ENCODE data around the gene PRR23E.

The PRR23E gene

GRCh38 chr3:127192576-127193232, at the start of gene PRR23E:
Gene PRR23E, plus strand, starts transcription at chr3:127193131. Its CDS starts 3,555 bp downstream, at chr3:127196686.
- Mint-ChIP-seq H3K4me3 (no peak within 1 kb of the TSS), H3K9me3 (peaks cover 16% of the 10 kb centered on the region), H3K4me1 (ENCODE audit: low read depth) (no peaks in the 10 kb centered on the region), H3K36me3 (ENCODE audit: low read depth) (no peaks in the 10 kb centered on the region), H3K27ac (no peak within 1 kb of the TSS), H3K27me3 (peaks cover 21% of the 10 kb centered on the region)
- intact Hi-C loops (cut with micrococcal nuclease), result no loop called here

GRCh38 chr3:127143172-127143571, 49.8 kb upstream of the PRR23E start:
- intact Hi-C loops (cut with micrococcal nuclease), result no loop called here
- Mint-ChIP-seq H3K4me3 (no peak overlapping the region), H3K27ac (no peak overlapping the region), H3K27me3 (peaks cover 5% of the 10 kb centered on the region), H3K4me1 (ENCODE audit: low read depth) (no peaks in the 10 kb centered on the region), H3K36me3 (ENCODE audit: low read depth) (no peaks in the 10 kb centered on the region), H3K9me3 (peaks cover 8% of the 10 kb centered on the region)

GRCh38 chr3:127144631-127145030, 48.3 kb upstream of the PRR23E start:
- Mint-ChIP-seq H3K4me1 (ENCODE audit: low read depth) (no peaks in the 10 kb centered on the region), H3K36me3 (ENCODE audit: low read depth) (no peaks in the 10 kb centered on the region), H3K4me3 (no peak overlapping the region), H3K9me3 (peaks cover 8% of the 10 kb centered on the region), H3K27ac (no peak overlapping the region), H3K27me3 (peaks cover 7% of the 10 kb centered on the region)
- intact Hi-C loops (cut with micrococcal nuclease), result no loop called here

GRCh38 chr3:127145266-127145665, 47.7 kb upstream of the PRR23E start:
- no peak overlapping the region for H3K4me3 Mint-ChIP-seq
- H3K27ac Mint-ChIP-seq, result no peak overlapping the region
- peaks cover 7% of the 10 kb centered on the region for H3K27me3 Mint-ChIP-seq
- H3K4me1 Mint-ChIP-seq (ENCODE audit: low read depth), result no peaks in the 10 kb centered on the region
- peaks cover 8% of the 10 kb centered on the region for H3K9me3 Mint-ChIP-seq
- H3K36me3 Mint-ChIP-seq (ENCODE audit: low read depth), result no peaks in the 10 kb centered on the region
- intact Hi-C loops (cut with micrococcal nuclease), result no loop called here

- H3K4me1 Mint-ChIP-seq (ENCODE audit: low read depth), result no peaks in the 10 kb centered on the region
- H3K27me3 Mint-ChIP-seq, result peaks cover 7% of the 10 kb centered on the region
- no peaks in the 10 kb centered on the region for H3K36me3 Mint-ChIP-seq (ENCODE audit: low read depth)
- intact Hi-C loops (cut with micrococcal nuclease), result no loop called here
- peaks cover 8% of the 10 kb centered on the region for H3K9me3 Mint-ChIP-seq
- H3K4me3 Mint-ChIP-seq, result no peak overlapping the region
- H3K27ac Mint-ChIP-seq, result no peak overlapping the region
Observed at GRCh38 chr3:127147291-127147885, 45.5 kb upstream of the PRR23E start.

GRCh38 chr3:127149621-127150310, 43.2 kb upstream of the PRR23E start:
- H3K9me3 Mint-ChIP-seq, result no peaks in the 10 kb centered on the region
- H3K36me3 Mint-ChIP-seq (ENCODE audit: low read depth), result no peaks in the 10 kb centered on the region
- peaks cover 7% of the 10 kb centered on the region for H3K27me3 Mint-ChIP-seq
- H3K27ac Mint-ChIP-seq, result no peak overlapping the region
- no peak overlapping the region for H3K4me3 Mint-ChIP-seq
- H3K4me1 Mint-ChIP-seq (ENCODE audit: low read depth), result no peaks in the 10 kb centered on the region
- intact Hi-C loops (cut with micrococcal nuclease), result no loop called here

- Mint-ChIP-seq H3K27me3 (peaks cover 7% of the 10 kb centered on the region), H3K9me3 (no peaks in the 10 kb centered on the region)
Observed at GRCh38 chr3:127150513-127151250, 42.2 kb upstream of the PRR23E start.

GRCh38 chr3:127151251-127151564, 41.7 kb upstream of the PRR23E start:
- H3K4me1 Mint-ChIP-seq (ENCODE audit: low read depth), result no peaks in the 10 kb centered on the region
- H3K27me3 Mint-ChIP-seq, result peaks cover 7% of the 10 kb centered on the region
- H3K4me3 Mint-ChIP-seq, result no peak overlapping the region
- H3K9me3 Mint-ChIP-seq, result no peaks in the 10 kb centered on the region
- H3K27ac Mint-ChIP-seq, result no peak overlapping the region
- intact Hi-C loops (cut with micrococcal nuclease), result no loop called here
- H3K36me3 Mint-ChIP-seq (ENCODE audit: low read depth), result no peaks in the 10 kb centered on the region

More at GRCh38 chr3:127150513-127151250, 42.2 kb upstream of the PRR23E start:
- no peaks in the 10 kb centered on the region for H3K36me3 Mint-ChIP-seq (ENCODE audit: low read depth)
- intact Hi-C loops (cut with micrococcal nuclease), result no loop called here
- no peak overlapping the region for H3K4me3 Mint-ChIP-seq
- H3K4me1 Mint-ChIP-seq (ENCODE audit: low read depth), result no peaks in the 10 kb centered on the region
- H3K27ac Mint-ChIP-seq, result no peak overlapping the region

- Mint-ChIP-seq H3K27me3 (peaks cover 7% of the 10 kb centered on the region), H3K4me1 (ENCODE audit: low read depth) (no peaks in the 10 kb centered on the region), H3K27ac (no peak overlapping the region), H3K36me3 (ENCODE audit: low read depth) (no peaks in the 10 kb centered on the region), H3K4me3 (no peak overlapping the region), H3K9me3 (no peaks in the 10 kb centered on the region)
- intact Hi-C loops (cut with micrococcal nuclease), result no loop called here
Observed at GRCh38 chr3:127151992-127152650, 40.8 kb upstream of the PRR23E start.

GRCh38 chr3:127152684-127153505, 40.0 kb upstream of the PRR23E start:
- Mint-ChIP-seq H3K4me1 (ENCODE audit: low read depth) (no peaks in the 10 kb centered on the region), H3K36me3 (ENCODE audit: low read depth) (no peaks in the 10 kb centered on the region), H3K27me3 (peaks cover 5% of the 10 kb centered on the region), H3K27ac (no peak overlapping the region), H3K9me3 (no peaks in the 10 kb centered on the region), H3K4me3 (no peak overlapping the region)
- intact Hi-C loops (cut with micrococcal nuclease), result no loop called here

- no peak overlapping the region for H3K4me3 Mint-ChIP-seq
- intact Hi-C loops (cut with micrococcal nuclease), result no loop called here
- peaks cover 5% of the 10 kb centered on the region for H3K27me3 Mint-ChIP-seq
- H3K27ac Mint-ChIP-seq, result no peak overlapping the region
- H3K36me3 Mint-ChIP-seq (ENCODE audit: low read depth), result no peaks in the 10 kb centered on the region
- H3K9me3 Mint-ChIP-seq, result no peaks in the 10 kb centered on the region
- no peaks in the 10 kb centered on the region for H3K4me1 Mint-ChIP-seq (ENCODE audit: low read depth)
Observed at GRCh38 chr3:127153506-127153815, 39.5 kb upstream of the PRR23E start.

- Mint-ChIP-seq H3K4me3 (no peak overlapping the region), H3K27me3 (peaks cover 11% of the 10 kb centered on the region), H3K4me1 (ENCODE audit: low read depth) (no peaks in the 10 kb centered on the region), H3K36me3 (ENCODE audit: low read depth) (no peaks in the 10 kb centered on the region), H3K9me3 (no peaks in the 10 kb centered on the region), H3K27ac (no peak overlapping the region)
- intact Hi-C loops (cut with micrococcal nuclease), result no loop called here
Observed at GRCh38 chr3:127156338-127157050, 36.4 kb upstream of the PRR23E start.
